Endothelial cell of umbilical vein (primary cell): ENCODE data around the gene KCNJ3.

Experiments used
- CTCF ChIP-seq, 2 donors: IDR thresholded peaks; 1 replicate in 1 of 2; 2 replicates in 1 of 2; pipeline ENCODE4 v1.5.1; 2011; ENCODE audit warnings: low read length in 2 of 2, mild to moderate bottlenecking in 2 of 2, moderate library complexity in 2 of 2, control low read depth in 1 of 2, inconsistent platforms in 1 of 2, low read depth in 1 of 2; ENCODE audit not compliant: insufficient read depth in 1 of 2; ENCODE audit errors: extremely low read depth in 1 of 2
- EZH2 ChIP-seq: IDR thresholded peaks from 2 replicates; pipeline ENCODE4 v1.6.1; 2012; ENCODE audit warnings: borderline replicate concordance, low read depth, mild to moderate bottlenecking, moderate library complexity, low read length, inconsistent platforms; ENCODE audit not compliant: severe bottlenecking
- GATA2 ChIP-seq: IDR thresholded peaks from 2 replicates; pipeline ENCODE4 v1.7.0; 2011; ENCODE audit warnings: low read depth, mild to moderate bottlenecking, moderate library complexity, mixed read lengths, low read length; ENCODE audit not compliant: insufficient read length, insufficient read depth
- MAX ChIP-seq: IDR thresholded peaks from 2 replicates; pipeline ENCODE4 v1.6.1; 2011; ENCODE audit not compliant: insufficient read depth, insufficient read length
- POLR2A ChIP-seq: IDR thresholded peaks from 2 replicates; pipeline ENCODE4 v1.6.1; 2012; ENCODE audit warnings: low read depth, mild to moderate bottlenecking, control low read depth, low read length
- POLR2AphosphoS5 ChIP-seq: IDR thresholded peaks from 2 replicates; pipeline ENCODE4 v1.6.1; 2012; ENCODE audit warnings: low read depth, mild to moderate bottlenecking, control low read depth, low read length, moderate library complexity; ENCODE audit not compliant: insufficient read depth

GRCh38 chr2:154693741-154694340, 4.7 kb upstream of the KCNJ3 start:
- TF ChIP-seq CTCF (IDR thresholded peaks at IDR 0.05; ENCODE audit: extremely low read depth in 1 of 2, insufficient read depth in 1 of 2, low read depth in 1 of 2, low read length in 2 of 2), result no peak
- TF ChIP-seq POLR2A, result no peak
- TF ChIP-seq POLR2AphosphoS5, result no peak
- TF ChIP-seq EZH2, result no peak
- no peak for TF ChIP-seq MAX
- no peak for TF ChIP-seq GATA2
